ENCODE data around the gene CUTA. TPM values are rescaled to one million over a fixed set of nuclear protein-coding genes. Genes with fewer than 3 reads are reported as not detected.

CUTA gene
- total and polyA plus RNA-seq, 7 experiments from 2014 or later, result 148 to 466 (median 205) TPM

DNA sequence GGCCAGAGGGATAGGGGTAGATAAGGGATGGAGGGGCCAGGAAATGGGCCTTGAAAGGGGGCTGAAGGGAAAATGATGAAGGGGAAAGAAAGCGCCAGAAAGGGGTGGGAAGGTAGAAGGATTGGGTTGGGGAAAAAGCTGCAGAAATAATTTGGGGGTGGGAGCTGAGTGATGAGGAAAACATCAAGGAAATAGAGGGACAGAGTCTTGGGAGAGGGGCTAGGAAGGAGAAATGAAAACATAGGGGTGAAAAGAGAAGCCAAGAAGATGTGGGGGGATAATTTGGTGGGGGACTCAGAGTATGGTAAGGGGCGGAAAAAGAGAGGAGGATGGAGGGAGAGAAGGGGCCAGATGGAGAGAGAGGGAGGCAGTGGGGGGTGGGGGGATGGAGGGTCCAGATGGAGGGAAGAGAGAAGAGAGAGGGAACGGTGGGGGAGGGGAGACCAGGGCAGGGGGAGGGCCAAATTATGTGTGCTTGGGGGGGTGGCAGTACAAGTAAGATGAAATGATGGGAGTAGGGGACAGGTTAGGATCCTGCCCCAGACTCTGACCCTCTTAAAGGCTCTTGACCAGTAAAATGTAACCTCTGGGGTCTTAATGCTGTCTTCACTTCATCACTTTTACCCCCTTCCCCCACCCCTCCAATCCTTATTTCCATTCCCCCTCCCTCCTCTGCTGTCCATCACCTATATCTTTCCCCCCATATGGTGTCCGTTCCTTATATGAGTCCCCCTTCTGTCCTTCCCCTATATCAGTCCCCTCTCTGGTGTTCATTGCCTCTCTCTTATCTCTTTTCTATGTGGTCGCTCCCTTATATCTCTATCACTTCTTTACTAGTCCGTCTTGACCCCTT is 2.8 kb upstream of the CUTA start:
- H3K27me3 Mint-ChIP-seq, result no peaks in the 10 kb centered on the region

DNA sequence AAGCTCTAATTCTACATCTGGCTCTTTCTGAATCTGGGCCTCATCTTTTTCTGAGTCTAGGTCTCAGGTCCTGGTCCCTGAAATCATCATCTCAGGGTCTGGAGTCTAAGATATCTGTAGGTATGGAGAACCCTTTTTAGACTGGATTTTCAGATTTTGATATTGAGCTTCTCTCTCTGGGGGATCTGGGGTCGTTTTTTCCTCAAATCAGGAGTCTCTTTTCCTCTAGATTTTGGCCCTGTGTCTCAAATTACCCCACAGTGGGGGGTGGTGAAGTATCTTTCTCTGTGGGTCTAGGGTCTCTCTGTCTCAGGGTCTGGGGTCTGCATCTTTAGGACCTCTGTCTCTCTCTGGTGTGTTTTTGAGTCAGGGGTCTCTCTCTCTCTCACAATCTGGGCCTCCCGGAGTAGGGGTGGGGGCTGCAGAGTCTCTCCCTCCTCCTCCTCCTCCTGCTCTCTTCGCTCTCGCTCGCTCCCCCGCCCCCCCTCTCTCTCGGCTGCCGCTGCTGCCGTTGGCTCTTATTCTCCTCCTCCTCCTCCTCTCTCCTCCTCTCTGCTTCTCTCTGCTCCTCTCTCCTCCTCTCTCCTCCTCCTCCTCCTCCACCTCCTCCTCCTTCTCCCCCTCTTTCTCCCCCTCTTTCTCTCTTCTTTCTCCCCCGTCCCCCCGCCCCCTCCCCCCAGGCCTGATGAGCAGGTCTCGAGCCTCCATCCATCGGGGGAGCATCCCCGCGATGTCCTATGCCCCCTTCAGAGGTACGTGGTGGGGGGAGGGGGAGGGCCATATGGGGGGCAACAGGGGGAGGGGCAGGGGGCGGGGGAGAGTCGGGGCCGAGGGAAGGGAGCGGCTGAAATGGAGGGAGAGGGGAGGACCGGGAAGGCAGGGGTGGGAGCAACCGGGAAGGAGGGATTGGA is 1.9 kb upstream of the CUTA start, which contains the start of gene SYNGAP1:
SYNGAP1 (plus strand) TSS at position 486 of the 911 bp plus-strand sequence; CDS start at position 686, 200 bp downstream.
- peak within 1 kb of the TSS; percentile 92 for H3K27ac ChIP-seq (ENCODE audit: low read depth, low read length)
- no peaks in the 10 kb centered on the region for H3K9me3 ChIP-seq (ENCODE audit: control insufficient read depth in 2 of 3, low read length in 3 of 3)
- no peaks in the 10 kb centered on the region for H3K9me3 Mint-ChIP-seq
- H3K27me3 Mint-ChIP-seq, result no peaks in the 10 kb centered on the region
- H3K4me3 ChIP-seq (ENCODE audit: low read length), result peak within 1 kb of the TSS; percentile 74
- intact Hi-C loops (cut with micrococcal nuclease), result loop anchor here (2.0 to 10.0 kb wide), 10 partner anchors 75 to 1755 kb away; partner anchors contain the start of genes C6orf47 (in 1 of the 2), CSNK2B (in 1 of the 2), GPANK1 (in 1 of the 2) and GPSM3 (in 1 of the 2)
- peaks cover 4 to 33% (median 4%) of the 10 kb centered on the region in 5 donors for H3K36me3 Mint-ChIP-seq
- peaks cover 0 to 14% (median 0%) of the 10 kb centered on the region in 3 experiments for H3K36me3 ChIP-seq (ENCODE audit: control insufficient read depth in 2 of 3, insufficient read depth in 3 of 3, low read length in 3 of 3)
- ChIA-PET POLR2A (interaction anchor here (0.6 to 4.3 kb wide), 12 partner anchors 9 to 160 kb away, joined by 3 to 61 read pairs (median 8); partner anchors contain the start of genes B3GALT4, BAK1, PHF1 and RPS18), CTCF (interaction anchor here (1.2 to 1.4 kb wide), 2 partner anchors 29 to 76 kb away, joined by 3 read pairs; no protein-coding TSS in a partner anchor)
- ATAC-seq, result no peak
- peak in 4 of 9 donors; percentile 31 to 63 (median 38) for DNase-seq
- H3K4me1 ChIP-seq (ENCODE audit: control insufficient read depth in 2 of 2, insufficient read depth in 2 of 2, low read length in 2 of 2), result peaks cover 29 to 45% of the 10 kb centered on the region in 2 donors
- no peaks in the 10 kb centered on the region for H3K27me3 ChIP-seq (ENCODE audit: control insufficient read depth in 2 of 2, insufficient read depth in 2 of 2, low read length in 2 of 2)
- H3K27ac Mint-ChIP-seq, result peak within 1 kb of the TSS; percentile 98 to 100 (median 99)
- peaks cover 59 to 91% (median 76%) of the 10 kb centered on the region in 7 donors for H3K4me1 Mint-ChIP-seq
- H3K4me3 Mint-ChIP-seq, result peak within 1 kb of the TSS; percentile 75 to 97 (median 93)

More for the DNA sequence above, 2.8 kb upstream of the CUTA start:
- H3K4me1 ChIP-seq (ENCODE audit: control insufficient read depth in 2 of 2, insufficient read depth in 2 of 2, low read length in 2 of 2), result peaks cover 33 to 45% of the 10 kb centered on the region in 2 donors
- no peaks in the 10 kb centered on the region for H3K9me3 ChIP-seq (ENCODE audit: control insufficient read depth in 2 of 3, low read length in 3 of 3)
- no peak overlapping the region for H3K4me3 ChIP-seq (ENCODE audit: low read length)
- POLR2A ChIA-PET, result interaction anchor here (0.6 to 0.7 kb wide), 3 partner anchors 10 to 118 kb away, joined by 3 to 5 read pairs (median 3); no protein-coding TSS in a partner anchor
- H3K27me3 ChIP-seq (ENCODE audit: control insufficient read depth in 2 of 2, insufficient read depth in 2 of 2, low read length in 2 of 2), result no peaks in the 10 kb centered on the region
- Mint-ChIP-seq H3K4me3 (peak overlapping the region; percentile 46 to 88 (median 72)), H3K4me1 (peaks cover 61 to 89% (median 74%) of the 10 kb centered on the region in 7 donors), H3K36me3 (peaks cover under 1 to 36% (median 4%) of the 10 kb centered on the region in 5 donors), H3K9me3 (no peaks in the 10 kb centered on the region), H3K27ac (peak overlapping the region in 8 of 9 donors; percentile 54 to 100 (median 78))
- CTCF ChIA-PET, result no interaction called here
- intact Hi-C loops (cut with micrococcal nuclease), result loop anchor here in 1 of 2 donors (10.0 kb wide), 1 partner anchor 274 kb away; no protein-coding TSS in a partner anchor
- peaks cover 0 to 5% (median 0%) of the 10 kb centered on the region in 3 experiments for H3K36me3 ChIP-seq (ENCODE audit: control insufficient read depth in 2 of 3, insufficient read depth in 3 of 3, low read length in 3 of 3)
- H3K27ac ChIP-seq (ENCODE audit: low read depth, low read length), result peak overlapping the region; percentile 28
- DNase-seq (no peak), ATAC-seq (no peak)

DNA sequence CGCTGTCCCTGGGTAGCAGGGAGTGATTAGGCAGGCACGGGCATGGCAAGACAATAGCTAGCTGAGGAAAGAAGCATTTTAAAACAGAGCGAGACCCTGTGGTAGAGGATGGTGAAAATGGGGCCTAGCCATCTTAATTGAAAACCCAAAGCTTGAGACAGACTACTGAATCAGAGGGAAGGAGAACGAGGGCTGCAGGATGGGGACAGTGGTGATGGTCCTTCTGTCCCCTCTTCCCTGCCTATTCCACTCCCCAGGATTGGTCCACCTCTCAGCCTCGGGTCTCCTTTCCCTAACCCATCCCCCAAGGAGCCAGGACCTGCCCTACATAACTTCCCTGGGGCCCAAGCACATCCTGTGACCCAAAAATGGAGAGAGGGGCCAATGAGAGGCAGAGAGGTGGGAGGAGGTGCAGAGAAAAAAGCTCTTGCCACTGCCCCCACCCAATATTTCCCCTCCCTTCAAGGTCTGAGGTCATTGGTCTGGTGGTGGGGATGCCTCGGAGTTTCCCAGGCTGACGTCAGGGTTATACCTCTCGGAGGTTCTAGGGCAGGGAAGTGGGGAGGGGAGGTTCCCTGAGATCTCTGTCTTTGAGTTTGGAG is 884 bp upstream of the CUTA start:
- ChIA-PET POLR2A (interaction anchor here (0.7 to 4.3 kb wide), 19 partner anchors 7 to 447 kb away, joined by 3 to 61 read pairs (median 8); partner anchors contain the start of genes B3GALT4, BAK1, PHF1 and RPS18), CTCF (interaction anchor here (1.0 to 1.4 kb wide), 6 partner anchors 10 to 78 kb away, joined by 3 to 7 read pairs (median 3); partner anchors contain the start of gene ZBTB9)
- H3K4me1 Mint-ChIP-seq, result peaks cover 56 to 90% (median 73%) of the 10 kb centered on the region in 7 donors
- H3K27ac ChIP-seq (ENCODE audit: low read depth, low read length), result peak overlapping the region; percentile 92
- ATAC-seq (no peak), DNase-seq (peak in 2 of 9 donors; percentile 69 to 70)
- H3K4me1 ChIP-seq (ENCODE audit: control insufficient read depth in 2 of 2, insufficient read depth in 2 of 2, low read length in 2 of 2), result peaks cover 31 to 50% of the 10 kb centered on the region in 2 donors
- H3K27me3 Mint-ChIP-seq, result no peaks in the 10 kb centered on the region
- H3K4me3 ChIP-seq (ENCODE audit: low read length), result peak overlapping the region; percentile 74
- H3K27me3 ChIP-seq (ENCODE audit: control insufficient read depth in 2 of 2, insufficient read depth in 2 of 2, low read length in 2 of 2), result no peaks in the 10 kb centered on the region
- H3K36me3 Mint-ChIP-seq, result peaks cover 4 to 31% (median 11%) of the 10 kb centered on the region in 5 donors
- no peaks in the 10 kb centered on the region for H3K9me3 ChIP-seq (ENCODE audit: control insufficient read depth in 2 of 3, low read length in 3 of 3)
- peak overlapping the region; percentile 88 to 97 (median 94) for H3K4me3 Mint-ChIP-seq
- H3K36me3 ChIP-seq (ENCODE audit: control insufficient read depth in 2 of 3, insufficient read depth in 3 of 3, low read length in 3 of 3), result peaks cover 0 to 24% (median 5%) of the 10 kb centered on the region in 3 experiments
- peak overlapping the region; percentile 98 to 100 (median 99) for H3K27ac Mint-ChIP-seq
- H3K9me3 Mint-ChIP-seq, result no peaks in the 10 kb centered on the region
- intact Hi-C loops (cut with micrococcal nuclease), result loop anchor here (1.0 to 10.0 kb wide), 18 partner anchors 8 to 1754 kb away; partner anchors contain the start of genes KIFC1 (in 2 of the 2), UQCC2 (in 2 of the 2), ZBTB9 (in 2 of the 2) and C6orf47 (in 1 of the 2)

DNA sequence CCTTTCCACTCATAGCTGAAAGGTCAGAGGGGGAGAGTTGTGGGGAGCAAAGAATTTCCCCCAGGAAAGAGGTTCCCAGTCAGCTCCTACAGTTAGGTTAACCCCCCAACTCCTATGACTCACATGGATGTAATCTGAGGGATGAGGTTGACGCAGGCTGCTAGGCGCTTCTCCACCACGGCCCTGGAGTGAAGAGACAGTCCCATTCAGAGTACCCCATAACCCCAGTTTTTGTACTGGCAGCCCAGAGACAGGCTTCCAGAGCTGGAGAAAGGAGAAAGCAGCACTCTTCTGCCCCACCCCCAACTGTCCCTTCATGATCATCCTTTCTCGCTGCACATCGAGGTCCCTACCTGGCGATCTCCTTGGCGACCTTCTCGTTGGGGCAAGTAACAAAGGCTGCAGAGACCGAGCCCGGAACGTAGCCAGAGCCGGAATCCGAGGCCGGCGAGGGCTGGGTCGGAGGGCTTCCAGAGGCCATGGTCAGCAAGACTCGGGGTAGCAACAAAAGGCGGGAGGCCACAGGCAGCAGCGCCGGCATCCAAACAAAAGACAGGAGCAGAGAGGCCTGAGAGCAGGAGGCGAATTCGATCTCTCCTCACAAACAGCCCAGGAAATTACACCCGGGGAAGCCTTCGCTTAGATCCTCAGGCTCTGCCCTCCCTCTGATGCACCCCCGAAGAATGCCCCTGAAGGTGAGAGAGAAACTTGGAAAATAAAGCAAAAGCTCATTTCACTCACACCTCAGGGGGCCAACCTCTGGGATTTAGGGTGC is 592 bp downstream of the CUTA start:
- CTCF ChIA-PET, result interaction anchor here (1.6 kb wide), 1 partner anchor 73 kb away, joined by 5 read pairs; no protein-coding TSS in a partner anchor
- peak overlapping the region; percentile 98 to 100 (median 99) for H3K27ac Mint-ChIP-seq
- Histone ChIP-seq H3K27ac (ENCODE audit: low read depth, low read length) (peak overlapping the region; percentile 94), H3K9me3 (ENCODE audit: control insufficient read depth in 2 of 3, low read length in 3 of 3) (no peaks in the 10 kb centered on the region), H3K4me1 (ENCODE audit: control insufficient read depth in 2 of 2, insufficient read depth in 2 of 2, low read length in 2 of 2) (peaks cover 37 to 60% of the 10 kb centered on the region in 2 donors), H3K27me3 (ENCODE audit: control insufficient read depth in 2 of 2, insufficient read depth in 2 of 2, low read length in 2 of 2) (no peaks in the 10 kb centered on the region), H3K36me3 (ENCODE audit: control insufficient read depth in 2 of 3, insufficient read depth in 3 of 3, low read length in 3 of 3) (peaks cover 5 to 38% (median 12%) of the 10 kb centered on the region in 3 experiments), H3K4me3 (ENCODE audit: low read length) (peak overlapping the region; percentile 72)
- H3K4me1 Mint-ChIP-seq, result peaks cover 61 to 91% (median 78%) of the 10 kb centered on the region in 7 donors
- DNase-seq, result peak in 2 of 9 donors; percentile 22 to 30
- H3K27me3 Mint-ChIP-seq, result no peaks in the 10 kb centered on the region
- H3K4me3 Mint-ChIP-seq, result peak overlapping the region; percentile 88 to 97 (median 94)
- peaks cover 3 to 26% (median 19%) of the 10 kb centered on the region in 5 donors for H3K36me3 Mint-ChIP-seq
- no peak for ATAC-seq
- POLR2A ChIA-PET, result interaction anchor here (0.7 to 4.3 kb wide), 16 partner anchors 9 to 576 kb away, joined by 3 to 61 read pairs (median 4); partner anchors contain the start of genes RGL2, RPS18, UQCC2 and VPS52
- no peaks in the 10 kb centered on the region for H3K9me3 Mint-ChIP-seq
- intact Hi-C loops (cut with micrococcal nuclease), result loop anchor here (10.0 kb wide), 4 partner anchors 297 to 1753 kb away; partner anchors contain the start of genes C6orf47 (in 1 of the 2), CSNK2B (in 1 of the 2), GPANK1 (in 1 of the 2) and GPSM3 (in 1 of the 2)

All from naive thymus-derived CD4-positive, alpha-beta T cell (primary cell).